PC-9 (cell line): Measurements from ENCODE around the gene ARHGEF39. TPM values are rescaled to one million over a fixed set of nuclear protein-coding genes. Genes with fewer than 3 reads are reported as not detected.

Experiments used
- BruUV-seq: library from RNA; stranded (reverse); fragments of 400-500 nt; replicated peaks from 2 replicates; lab custom pipeline; 2021; lab: Mats Ljungman, UMichigan
- CTCF ChIA-PET: fragments of 300-600 bp; sonication (Branson Sonifier 250); formaldehyde crosslinking; loops from one replicate; lab custom pipeline; 2022; ENCODE audit warnings: antibody characterized with exemption; lab: Charles Lee
- POLR2A ChIA-PET: fragments of 300-600 bp; sonication (Branson Sonifier 250); formaldehyde crosslinking; loops from one replicate; lab custom pipeline; 2022; ENCODE audit warnings: antibody characterized with exemption; ENCODE audit not compliant: unreplicated experiment; lab: Charles Lee
- DNase-seq, 2 experiments: peaks; one replicate each; pipeline versions ENCODE4 v3.0.0 to v3.0.0-alpha.2; 2015 to 2022; ENCODE audit warnings: mixed read lengths in 1 of 2
- H2AFZ ChIP-seq: fragments of 200-600 bp; sonication (generic); 2 replicates; pipeline ENCODE4 v1.8.1; 2017; ENCODE audit warnings: antibody characterized with exemption
- H3F3A ChIP-seq: fragments of 200-600 bp; sonication (generic); 2 replicates; pipeline ENCODE4 v1.8.1; 2017; ENCODE audit warnings: antibody characterized with exemption, mild to moderate bottlenecking, low read depth; ENCODE audit not compliant: insufficient read depth
- H3K27ac ChIP-seq: fragments of 200-600 bp; sonication (generic); 2 replicates; pipeline ENCODE4 v1.6.1; 2016; ENCODE audit warnings: mixed run types
- H3K27me3 ChIP-seq: fragments of 200-600 bp; sonication (generic); 2 replicates; pipeline ENCODE4 v1.6.1; 2016; ENCODE audit warnings: low read depth, mixed run types; ENCODE audit not compliant: insufficient read depth
- H3K36me3 ChIP-seq: fragments of 200-600 bp; sonication (generic); 2 replicates; pipeline ENCODE4 v1.6.1; 2016; ENCODE audit warnings: low read depth, mixed run types
- H3K4me1 ChIP-seq: fragments of 200-600 bp; sonication (generic); replicated peaks from 2 replicates; pipeline ENCODE4 v1.6.1; 2016; ENCODE audit warnings: mixed run types; ENCODE audit not compliant: insufficient read depth
- H3K4me2 ChIP-seq: fragments of 200-600 bp; sonication (generic); 2 replicates; pipeline ENCODE4 v1.6.1; 2017; ENCODE audit warnings: mixed run types
- H3K4me3 ChIP-seq: fragments of 200-600 bp; sonication (generic); 2 replicates; pipeline ENCODE4 v1.6.1; 2016; ENCODE audit warnings: mixed run types
- H3K79me2 ChIP-seq: fragments of 200-600 bp; sonication (generic); 2 replicates; pipeline ENCODE4 v1.6.1; 2017; ENCODE audit warnings: low read depth, mixed run types
- H3K9me2 ChIP-seq: fragments of 200-600 bp; sonication (generic); 2 replicates; pipeline ENCODE4 v1.8.1; 2017; ENCODE audit warnings: mild to moderate bottlenecking; ENCODE audit not compliant: insufficient read depth
- H3K9me3 ChIP-seq: fragments of 200-600 bp; sonication (generic); 2 replicates; pipeline ENCODE4 v1.8.1; 2016; ENCODE audit warnings: low read depth; ENCODE audit not compliant: insufficient read depth
- H4K20me1 ChIP-seq: fragments of 200-600 bp; sonication (generic); 2 replicates; pipeline ENCODE4 v1.8.1; 2017; ENCODE audit not compliant: insufficient read depth
- EZH2 ChIP-seq: fragments of 200-600 bp; sonication (generic); IDR thresholded peaks from 2 replicates; pipeline ENCODE4 v1.8.0; 2017; ENCODE audit warnings: antibody characterized with exemption, low read depth
- intact Hi-C: fragments of 100-400 bp; cut with micrococcal nuclease; formaldehyde crosslinking; loops from one replicate; pipeline ENCODE4 v1.10.0; 2022; ENCODE audit not compliant: unreplicated experiment
- total RNA-seq: library from RNA; stranded (reverse); gene quantifications from 2 replicates; pipeline ENCODE4 v1.2.3, GENCODE V29; 2021
- TF ChIP-seq, protein P1 (sequence below): fragments of 200-600 bp; sonication (generic); conservative IDR thresholded peaks from 2 replicates; pipeline ENCODE4 v1.6.1; 2017; ENCODE audit warnings: mixed run types, antibody characterized with exemption, mild to moderate bottlenecking, moderate library complexity

Gene ARHGEF39
- total RNA-seq, 1 experiment from 2014 or later = 15.6 TPM

- Histone ChIP-seq H3K4me1 (peaks cover 21% of the 10 kb centered on the region), H3K27ac (peak within 1 kb of the TSS; percentile 39; the same call in 1 of the 2 replicates), H3F3A (peaks cover 13% of the 10 kb centered on the region; the same call in 1 of the 2 replicates), H3K36me3 (no peaks in the 10 kb centered on the region), H3K4me2 (0 out of 2 replicates have a peak within 1 kb of the TSS, but pooled peaks have one; percentile 43), H3K79me2 (no peaks in the 10 kb centered on the region), H2AFZ (no peak within 1 kb of the TSS), H3K9me3 (no peaks in the 10 kb centered on the region), H3K27me3 (no peaks in the 10 kb centered on the region), H3K9me2 (no peaks in the 10 kb centered on the region), H4K20me1 (no peaks in the 10 kb centered on the region), H3K4me3 (no peak within 1 kb of the TSS)
- POLR2A ChIA-PET = no interaction called here
- TF ChIP-seq, protein P1, sequence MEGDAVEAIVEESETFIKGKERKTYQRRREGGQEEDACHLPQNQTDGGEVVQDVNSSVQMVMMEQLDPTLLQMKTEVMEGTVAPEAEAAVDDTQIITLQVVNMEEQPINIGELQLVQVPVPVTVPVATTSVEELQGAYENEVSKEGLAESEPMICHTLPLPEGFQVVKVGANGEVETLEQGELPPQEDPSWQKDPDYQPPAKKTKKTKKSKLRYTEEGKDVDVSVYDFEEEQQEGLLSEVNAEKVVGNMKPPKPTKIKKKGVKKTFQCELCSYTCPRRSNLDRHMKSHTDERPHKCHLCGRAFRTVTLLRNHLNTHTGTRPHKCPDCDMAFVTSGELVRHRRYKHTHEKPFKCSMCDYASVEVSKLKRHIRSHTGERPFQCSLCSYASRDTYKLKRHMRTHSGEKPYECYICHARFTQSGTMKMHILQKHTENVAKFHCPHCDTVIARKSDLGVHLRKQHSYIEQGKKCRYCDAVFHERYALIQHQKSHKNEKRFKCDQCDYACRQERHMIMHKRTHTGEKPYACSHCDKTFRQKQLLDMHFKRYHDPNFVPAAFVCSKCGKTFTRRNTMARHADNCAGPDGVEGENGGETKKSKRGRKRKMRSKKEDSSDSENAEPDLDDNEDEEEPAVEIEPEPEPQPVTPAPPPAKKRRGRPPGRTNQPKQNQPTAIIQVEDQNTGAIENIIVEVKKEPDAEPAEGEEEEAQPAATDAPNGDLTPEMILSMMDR = no peak
- TF ChIP-seq EZH2 = no peak
- BruUV-seq = no TSS peak
- CTCF ChIA-PET = no interaction called here
- no peak for DNase-seq
- intact Hi-C loops = no loop called here
Measured at GRCh38 chr9:35650341-35651158, 14.4 kb downstream of the ARHGEF39 start, which contains the start of gene SIT1. SIT1 (minus strand) TSS chr9:35650931; CDS start chr9:35650853, 78 bp downstream.

GRCh38 chr9:35649431-35650340 is 15.3 kb downstream of the ARHGEF39 start:
- CTCF ChIA-PET = no interaction called here
- H3K79me2 ChIP-seq = no peaks in the 10 kb centered on the region
- H3F3A ChIP-seq = peaks cover 13% of the 10 kb centered on the region; the same call in 1 of the 2 replicates
- H3K4me1 ChIP-seq = peaks cover 21% of the 10 kb centered on the region
- no peaks in the 10 kb centered on the region for H3K36me3 ChIP-seq
- H4K20me1 ChIP-seq = no peaks in the 10 kb centered on the region
- POLR2A ChIA-PET = no interaction called here
- no peak overlapping the region for H3K4me2 ChIP-seq
- H2AFZ ChIP-seq = no peak overlapping the region
- no peaks in the 10 kb centered on the region for H3K9me3 ChIP-seq
- no TSS peak for BruUV-seq
- H3K4me3 ChIP-seq = no peak overlapping the region
- TF ChIP-seq, protein P1 = no peak
- no peak for TF ChIP-seq EZH2
- intact Hi-C loops = loop anchor here (5.0 kb wide), 2 partner anchors 167 to 178 kb away; partner anchors contain the start of genes FAM221B and TMEM8B
- no peaks in the 10 kb centered on the region for H3K27me3 ChIP-seq
- no peak overlapping the region for H3K27ac ChIP-seq
- H3K9me2 ChIP-seq = no peaks in the 10 kb centered on the region
- DNase-seq = no peak
